Loucy (cell line): ENCODE data around the gene SHISA6.

Source experiments
- EZH2phosphoT487 ChIP-seq: fragments of 200-600 bp; IDR thresholded peaks from 2 replicates; pipeline ENCODE4 v1.6.1; 2018; ENCODE audit warnings: antibody characterized with exemption, mild to moderate bottlenecking, moderate library complexity, borderline replicate concordance
- TF ChIP-seq, protein P1 (sequence below): fragments of 200-600 bp; sonication (generic); conservative IDR thresholded peaks from 2 replicates; pipeline ENCODE4 v1.5.1; 2014; ENCODE audit warnings: mild to moderate bottlenecking, antibody characterized with exemption, low read length

GRCh38 chr17:11332706-11333105 lies 91.7 kb downstream of the SHISA6 start:
- TF ChIP-seq, protein P1, sequence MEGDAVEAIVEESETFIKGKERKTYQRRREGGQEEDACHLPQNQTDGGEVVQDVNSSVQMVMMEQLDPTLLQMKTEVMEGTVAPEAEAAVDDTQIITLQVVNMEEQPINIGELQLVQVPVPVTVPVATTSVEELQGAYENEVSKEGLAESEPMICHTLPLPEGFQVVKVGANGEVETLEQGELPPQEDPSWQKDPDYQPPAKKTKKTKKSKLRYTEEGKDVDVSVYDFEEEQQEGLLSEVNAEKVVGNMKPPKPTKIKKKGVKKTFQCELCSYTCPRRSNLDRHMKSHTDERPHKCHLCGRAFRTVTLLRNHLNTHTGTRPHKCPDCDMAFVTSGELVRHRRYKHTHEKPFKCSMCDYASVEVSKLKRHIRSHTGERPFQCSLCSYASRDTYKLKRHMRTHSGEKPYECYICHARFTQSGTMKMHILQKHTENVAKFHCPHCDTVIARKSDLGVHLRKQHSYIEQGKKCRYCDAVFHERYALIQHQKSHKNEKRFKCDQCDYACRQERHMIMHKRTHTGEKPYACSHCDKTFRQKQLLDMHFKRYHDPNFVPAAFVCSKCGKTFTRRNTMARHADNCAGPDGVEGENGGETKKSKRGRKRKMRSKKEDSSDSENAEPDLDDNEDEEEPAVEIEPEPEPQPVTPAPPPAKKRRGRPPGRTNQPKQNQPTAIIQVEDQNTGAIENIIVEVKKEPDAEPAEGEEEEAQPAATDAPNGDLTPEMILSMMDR: no peak
- no peak for TF ChIP-seq EZH2phosphoT487
